GM12878 (cell line): ENCODE results near the gene ANP32D. TPM values are rescaled to one million over a fixed set of nuclear protein-coding genes. Genes with fewer than 3 reads are reported as not detected.
A peak's percentile ranks its signal among the peaks of the same experiment; 100 is the strongest.

Source experiments
- BCL11A ChIP-seq: IDR thresholded peaks from 2 replicates; pipeline ENCODE4 v1.6.1; 2011; ENCODE audit warnings: low read depth, low read length
- BRCA1 ChIP-seq: IDR thresholded peaks from 2 replicates; pipeline ENCODE4 v1.6.1; 2011; ENCODE audit warnings: low read depth, low read length, improper control_type of control experiment
- CHD1 ChIP-seq: IDR thresholded peaks from 2 replicates; pipeline ENCODE4 v1.6.1; 2012; ENCODE audit warnings: low read depth, low read length, improper control_type of control experiment
- E2F8 ChIP-seq: fragments of 450-650 bp; IDR thresholded peaks from 2 replicates; pipeline ENCODE4 v1.6.1; 2018; ENCODE audit warnings: mild to moderate bottlenecking, low read depth, moderate library complexity; ENCODE audit not compliant: partially characterized antibody
- EP300 ChIP-seq, 2 experiments: fragments of 150-350 bp in 1 of 2; IDR thresholded peaks; 2 replicates each; pipeline ENCODE4 v1.6.1; 2011 to 2012; ENCODE audit warnings: low read depth in 2 of 2, low read length in 2 of 2, borderline replicate concordance in 1 of 2, improper control_type of control experiment in 1 of 2, inconsistent platforms in 1 of 2; ENCODE audit not compliant: control insufficient read depth in 1 of 2
- ESRRA ChIP-seq: IDR thresholded peaks from 2 replicates; pipeline ENCODE4 v1.6.1; 2012; ENCODE audit warnings: mild to moderate bottlenecking, low read length, improper control_type of control experiment
- LARP7 ChIP-seq: fragments of 450-650 bp; IDR thresholded peaks from 2 replicates; pipeline ENCODE4 v1.6.1; 2017; ENCODE audit warnings: mild to moderate bottlenecking
- NFIC ChIP-seq: IDR thresholded peaks from 2 replicates; pipeline ENCODE4 v1.6.1; 2012; ENCODE audit warnings: low read depth, mild to moderate bottlenecking, inconsistent platforms, low read length, moderate library complexity
- NFYA ChIP-seq: IDR thresholded peaks from 2 replicates; pipeline ENCODE4 v1.6.1; 2011; ENCODE audit warnings: low read depth, mild to moderate bottlenecking, low read length, improper control_type of control experiment, borderline replicate concordance
- PAX5 ChIP-seq: IDR thresholded peaks from 2 replicates; pipeline ENCODE4 v1.6.1; 2011; ENCODE audit warnings: low read depth, low read length, borderline replicate concordance
- POLR2A ChIP-seq: IDR thresholded peaks from 2 replicates; pipeline ENCODE4 v1.6.1; 2011; ENCODE audit warnings: low read depth, mild to moderate bottlenecking, low read length
- POLR2AphosphoS2 ChIP-seq: IDR thresholded peaks from 2 replicates; pipeline ENCODE4 v1.6.1; 2011; ENCODE audit warnings: low read depth, mild to moderate bottlenecking, low read length, improper control_type of control experiment, moderate library complexity
- RAD51 ChIP-seq: fragments of 450-650 bp; IDR thresholded peaks from 2 replicates; pipeline ENCODE4 v1.6.1; 2016; ENCODE audit warnings: moderate library complexity, mild to moderate bottlenecking, inconsistent platforms
- RELA ChIP-seq: fragments of 450-650 bp; IDR thresholded peaks from 2 replicates; pipeline ENCODE4 v1.8.0; 2014; ENCODE audit warnings: borderline replicate concordance; ENCODE audit not compliant: partially characterized antibody
- RFX5 ChIP-seq: IDR thresholded peaks from 2 replicates; pipeline ENCODE4 v1.6.1; 2011; ENCODE audit warnings: low read depth, low read length, improper control_type of control experiment
- RUNX3 ChIP-seq: IDR thresholded peaks from 2 replicates; pipeline ENCODE4 v1.6.1; 2012; ENCODE audit warnings: low read length, inconsistent platforms
- SIX5 ChIP-seq: IDR thresholded peaks from 2 replicates; pipeline ENCODE4 v1.6.1; 2011; ENCODE audit warnings: mild to moderate bottlenecking, low read depth, low read length, moderate library complexity; ENCODE audit not compliant: severe bottlenecking
- SKIL ChIP-seq: fragments of 450-650 bp; IDR thresholded peaks from 2 replicates; pipeline ENCODE4 v1.6.1; 2017; ENCODE audit warnings: mild to moderate bottlenecking, low read depth, inconsistent platforms; ENCODE audit not compliant: poor library complexity, severe bottlenecking
- SPI1 ChIP-seq: IDR thresholded peaks from 2 replicates; pipeline ENCODE4 v1.6.1; 2011; ENCODE audit warnings: low read depth, mild to moderate bottlenecking, low read length, moderate library complexity, borderline replicate concordance; ENCODE audit not compliant: insufficient read depth
- TBL1XR1 ChIP-seq: IDR thresholded peaks from 2 replicates; pipeline ENCODE4 v1.6.1; 2012; ENCODE audit warnings: low read depth, low read length, improper control_type of control experiment
- ZNF217 ChIP-seq: fragments of 450-650 bp; IDR thresholded peaks from 2 replicates; pipeline ENCODE4 v1.6.1; 2017; ENCODE audit warnings: antibody characterized with exemption, mild to moderate bottlenecking
- ZNF384 ChIP-seq: IDR thresholded peaks from 2 replicates; pipeline ENCODE4 v1.6.1; 2012; ENCODE audit warnings: low read depth, mild to moderate bottlenecking, low read length, improper control_type of control experiment, borderline replicate concordance
- polyA plus RNA-seq, 11 experiments: library from polyadenylated mRNA; depleted of rRNA in 4 of 11; unstranded in 6 of 11; stranded (reverse) in 5 of 11; fragments of >200 nt; fragmentation: Nextera tagmentation in 4 of 11; fragmentation: Illumina TruSeq in 1 of 11; extraction: Ambion mirVana in 4 of 11; extraction: Trizol in 1 of 11; gene quantifications; 1 replicate in 1 of 11; 2 replicates in 10 of 11; pipeline versions ENCODE4 v1.2.1 to v1.2.3, GENCODE V29; 2011 to 2016; ENCODE audit warnings: inconsistent platforms in 2 of 11, missing spikeins in 2 of 11, low read depth in 1 of 11
- total RNA-seq, 4 experiments: library from RNA; depleted of rRNA in 3 of 4; stranded (reverse); fragments of >200 nt in 3 of 4; fragmentation: Illumina TruSeq in 1 of 4; extraction: Trizol in 1 of 4; gene quantifications; 2 replicates each; pipeline versions ENCODE4 v1.2.1 to v1.2.3, GENCODE V29; 2013 to 2021
- TF ChIP-seq, protein P1 (sequence below): IDR thresholded peaks from 2 replicates; pipeline ENCODE4 v1.6.1; 2011; ENCODE audit warnings: low read depth, mild to moderate bottlenecking, low read length, moderate library complexity, borderline replicate concordance; ENCODE audit errors: extremely low read depth
- TF ChIP-seq, protein P2 (sequence below): fragments of 450-650 bp; formaldehyde crosslinking; IDR thresholded peaks from 2 replicates; pipeline ENCODE4 v1.4.0; 2020; ENCODE audit warnings: mild to moderate bottlenecking, moderate library complexity

ANP32D gene
- total and polyA plus RNA-seq, 10 of the 15 experiments (the other 5 are each of a cell fraction or from before 2014, with no cell fraction given): not detected

- TF ChIP-seq E2F8 (no peak), POLR2AphosphoS2 (no peak), RELA (no peak), PAX5 (no peak), ZNF217 (0 out of 2 replicates have a peak, but pooled peaks have one; percentile 36), SKIL (peak; percentile 23), RUNX3 (peak; percentile 92), NFIC (peak; percentile 88; the same call in 1 of the 2 replicates), BCL11A (no peak; the same call in 1 of the 2 replicates), RAD51 (no peak), BRCA1 (no peak), POLR2A (no peak), NFYA (no peak), RFX5 (no peak), ZNF384 (no peak), ESRRA (no peak), SPI1 (peak; percentile 78), CHD1 (no peak), SIX5 (no peak), LARP7 (no peak), EP300 (IDR thresholded peaks at IDR 0.05; ENCODE audit: borderline replicate concordance in 1 of 2, control insufficient read depth in 1 of 2, low read depth in 2 of 2, low read length in 2 of 2) (peak in 1 of 2 experiments; percentile 71; a peak in 3 of 4 replicates), TBL1XR1 (no peak)
- TF ChIP-seq, protein P1, sequence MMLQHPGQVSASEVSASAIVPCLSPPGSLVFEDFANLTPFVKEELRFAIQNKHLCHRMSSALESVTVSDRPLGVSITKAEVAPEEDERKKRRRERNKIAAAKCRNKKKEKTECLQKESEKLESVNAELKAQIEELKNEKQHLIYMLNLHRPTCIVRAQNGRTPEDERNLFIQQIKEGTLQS: no peak
- TF ChIP-seq, protein P2, sequence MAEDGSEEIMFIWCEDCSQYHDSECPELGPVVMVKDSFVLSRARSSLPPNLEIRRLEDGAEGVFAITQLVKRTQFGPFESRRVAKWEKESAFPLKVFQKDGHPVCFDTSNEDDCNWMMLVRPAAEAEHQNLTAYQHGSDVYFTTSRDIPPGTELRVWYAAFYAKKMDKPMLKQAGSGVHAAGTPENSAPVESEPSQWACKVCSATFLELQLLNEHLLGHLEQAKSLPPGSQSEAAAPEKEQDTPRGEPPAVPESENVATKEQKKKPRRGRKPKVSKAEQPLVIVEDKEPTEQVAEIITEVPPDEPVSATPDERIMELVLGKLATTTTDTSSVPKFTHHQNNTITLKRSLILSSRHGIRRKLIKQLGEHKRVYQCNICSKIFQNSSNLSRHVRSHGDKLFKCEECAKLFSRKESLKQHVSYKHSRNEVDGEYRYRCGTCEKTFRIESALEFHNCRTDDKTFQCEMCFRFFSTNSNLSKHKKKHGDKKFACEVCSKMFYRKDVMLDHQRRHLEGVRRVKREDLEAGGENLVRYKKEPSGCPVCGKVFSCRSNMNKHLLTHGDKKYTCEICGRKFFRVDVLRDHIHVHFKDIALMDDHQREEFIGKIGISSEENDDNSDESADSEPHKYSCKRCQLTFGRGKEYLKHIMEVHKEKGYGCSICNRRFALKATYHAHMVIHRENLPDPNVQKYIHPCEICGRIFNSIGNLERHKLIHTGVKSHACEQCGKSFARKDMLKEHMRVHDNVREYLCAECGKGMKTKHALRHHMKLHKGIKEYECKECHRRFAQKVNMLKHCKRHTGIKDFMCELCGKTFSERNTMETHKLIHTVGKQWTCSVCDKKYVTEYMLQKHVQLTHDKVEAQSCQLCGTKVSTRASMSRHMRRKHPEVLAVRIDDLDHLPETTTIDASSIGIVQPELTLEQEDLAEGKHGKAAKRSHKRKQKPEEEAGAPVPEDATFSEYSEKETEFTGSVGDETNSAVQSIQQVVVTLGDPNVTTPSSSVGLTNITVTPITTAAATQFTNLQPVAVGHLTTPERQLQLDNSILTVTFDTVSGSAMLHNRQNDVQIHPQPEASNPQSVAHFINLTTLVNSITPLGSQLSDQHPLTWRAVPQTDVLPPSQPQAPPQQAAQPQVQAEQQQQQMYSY (CRISPR knock-in tag): no peak
Observed at GRCh38 chr12:48512855-48513254, 40.5 kb downstream of the ANP32D start (continued).
